NCI-H2081 (cell line): ENCODE measurements around the gene ZNF467.
A peak's percentile ranks its signal among the peaks of the same experiment; 100 is the strongest.

Source experiments
- DNase-seq, 2 experiments: peaks; one replicate each; lab custom pipeline; 2025; lab: John Stamatoyannopoulos, UW

The ZNF467 gene

GRCh38 chr7:149785402-149785801 is 12.0 kb upstream of the ZNF467 start:
- no peak for DNase-seq

GRCh38 chr7:149784251-149784608 is 10.8 kb upstream of the ZNF467 start:
- DNase-seq, result no peak

- no peak for DNase-seq
Observed at GRCh38 chr7:149783386-149784250, 10.2 kb upstream of the ZNF467 start.

- no peak for DNase-seq
Observed at GRCh38 chr7:149782682-149783345, 9.4 kb upstream of the ZNF467 start.

- DNase-seq, result no peak
Observed at GRCh38 chr7:149781921-149782320, 8.5 kb upstream of the ZNF467 start.

- DNase-seq, result no peak
Observed at GRCh38 chr7:149780636-149781419, 7.4 kb upstream of the ZNF467 start.

GRCh38 chr7:149780056-149780455 is 6.7 kb upstream of the ZNF467 start:
- DNase-seq, result no peak

GRCh38 chr7:149779502-149779805 is 6.1 kb upstream of the ZNF467 start:
- DNase-seq, result no peak

- no peak for DNase-seq
Observed at GRCh38 chr7:149778696-149779501, 5.5 kb upstream of the ZNF467 start.

GRCh38 chr7:149778327-149778637 is 4.9 kb upstream of the ZNF467 start:
- no peak for DNase-seq

GRCh38 chr7:149777551-149778326 is 4.4 kb upstream of the ZNF467 start:
- no peak for DNase-seq

- DNase-seq, result peak in 1 of 2 experiments; percentile 33
Observed at GRCh38 chr7:149776848-149777407, 3.5 kb upstream of the ZNF467 start.

GRCh38 chr7:149776289-149776688 is 2.9 kb upstream of the ZNF467 start:
- DNase-seq, result no peak

GRCh38 chr7:149775176-149775556 is 1.8 kb upstream of the ZNF467 start:
- DNase-seq, result no peak

GRCh38 chr7:149774237-149775175 is 1.1 kb upstream of the ZNF467 start:
- no peak for DNase-seq

GRCh38 chr7:149772956-149773434 is 393 bp downstream of the ZNF467 start:
- peak in 1 of 2 experiments; percentile 42 for DNase-seq

GRCh38 chr7:149772241-149772955 is 990 bp downstream of the ZNF467 start:
- peak in 1 of 2 experiments; percentile 53 for DNase-seq

GRCh38 chr7:149771720-149772240 is 1.6 kb downstream of the ZNF467 start:
- peak; percentile 81 to 84 for DNase-seq
